ENCODE results near the gene LY6G5B.
A peak's percentile ranks its signal among the peaks of the same experiment; 100 is the strongest.

The LY6G5B gene

GRCh38 chr6:31642798-31643570, 26.8 kb upstream of the LY6G5B start:
- DNase-seq = no peak

- DNase-seq = no peak
These were observed 25.8 kb upstream of the LY6G5B start for GRCh38 chr6:31643818-31644454.

GRCh38 chr6:31645325-31645724, 24.5 kb upstream of the LY6G5B start:
- DNase-seq = no peak

GRCh38 chr6:31651602-31652191, 18.1 kb upstream of the LY6G5B start:
- DNase-seq = no peak

GRCh38 chr6:31652925-31653724, 16.7 kb upstream of the LY6G5B start:
- peak; percentile 67 for DNase-seq

GRCh38 chr6:31654574-31655348, 15.0 kb upstream of the LY6G5B start:
- DNase-seq = no peak

- no peak for DNase-seq
These were observed 14.2 kb upstream of the LY6G5B start, which contains the start of gene APOM for GRCh38 chr6:31655349-31656237. APOM (plus strand) TSS chr6:31655894; CDS start chr6:31655967, 73 bp downstream.

GRCh38 chr6:31657406-31658157, 12.2 kb upstream of the LY6G5B start:
- DNase-seq = no peak

GRCh38 chr6:31658158-31658688, 11.6 kb upstream of the LY6G5B start:
- no peak for DNase-seq

GRCh38 chr6:31658983-31659648, 10.7 kb upstream of the LY6G5B start:
- no peak for DNase-seq

- DNase-seq = no peak
These were observed 10.0 kb upstream of the LY6G5B start for GRCh38 chr6:31659649-31660380.

- DNase-seq = peak; percentile 9
These were observed 9.2 kb upstream of the LY6G5B start, which contains the start of gene C6orf47 for GRCh38 chr6:31660381-31661261. C6orf47 (minus strand) TSS chr6:31660778; CDS start chr6:31659947, 831 bp downstream.

- no peak for DNase-seq
These were observed 8.3 kb upstream of the LY6G5B start for GRCh38 chr6:31661262-31662123.

- no peak for DNase-seq
These were observed 7.6 kb upstream of the LY6G5B start for GRCh38 chr6:31662124-31662723.

- DNase-seq = no peak
These were observed 6.4 kb upstream of the LY6G5B start for GRCh38 chr6:31663126-31663960.
